ENCODE measurements around the gene ALDH4A1.

DNA sequence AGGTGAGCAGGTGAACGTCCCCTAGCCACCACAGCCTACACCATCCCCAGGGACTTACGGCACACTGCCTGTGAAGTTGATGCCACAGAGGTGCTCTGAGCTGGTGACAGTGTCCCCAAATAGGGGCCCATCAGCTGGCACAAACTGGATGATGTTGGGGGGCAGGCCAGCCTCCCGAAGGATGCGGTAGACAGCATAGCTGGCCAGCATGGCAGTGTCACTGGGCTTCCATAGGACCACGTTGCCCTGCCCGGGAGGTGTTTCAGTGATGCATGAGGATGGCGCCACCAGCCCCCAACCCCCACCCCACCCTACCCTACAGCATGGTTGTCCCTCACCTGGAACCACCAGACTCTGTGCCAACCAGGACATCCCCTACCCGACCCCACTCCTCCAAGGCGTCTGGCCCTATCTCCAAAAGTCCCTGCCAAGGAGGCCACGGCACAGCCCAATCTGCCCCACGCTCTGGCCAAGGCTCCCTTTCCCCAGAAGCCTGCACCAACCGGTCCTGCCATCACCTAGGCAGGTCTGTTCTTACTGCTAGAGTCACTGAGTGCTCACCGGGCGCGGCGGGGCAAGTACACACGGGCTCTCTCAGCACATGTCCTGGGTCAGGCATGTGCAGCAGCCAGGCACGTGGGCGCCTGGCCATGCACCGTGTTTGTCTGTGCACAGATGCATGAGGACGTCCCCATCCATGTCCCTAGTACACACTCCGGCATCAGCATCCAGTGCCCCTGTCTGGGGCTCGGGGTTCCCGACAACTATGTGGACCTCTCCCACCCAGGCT is 20.5 kb downstream of the ALDH4A1 start:
- TF ChIP-seq CREM (IDR thresholded peaks at IDR 0.05; ENCODE audit: low read depth), result no peak
- TF ChIP-seq, protein P1, sequence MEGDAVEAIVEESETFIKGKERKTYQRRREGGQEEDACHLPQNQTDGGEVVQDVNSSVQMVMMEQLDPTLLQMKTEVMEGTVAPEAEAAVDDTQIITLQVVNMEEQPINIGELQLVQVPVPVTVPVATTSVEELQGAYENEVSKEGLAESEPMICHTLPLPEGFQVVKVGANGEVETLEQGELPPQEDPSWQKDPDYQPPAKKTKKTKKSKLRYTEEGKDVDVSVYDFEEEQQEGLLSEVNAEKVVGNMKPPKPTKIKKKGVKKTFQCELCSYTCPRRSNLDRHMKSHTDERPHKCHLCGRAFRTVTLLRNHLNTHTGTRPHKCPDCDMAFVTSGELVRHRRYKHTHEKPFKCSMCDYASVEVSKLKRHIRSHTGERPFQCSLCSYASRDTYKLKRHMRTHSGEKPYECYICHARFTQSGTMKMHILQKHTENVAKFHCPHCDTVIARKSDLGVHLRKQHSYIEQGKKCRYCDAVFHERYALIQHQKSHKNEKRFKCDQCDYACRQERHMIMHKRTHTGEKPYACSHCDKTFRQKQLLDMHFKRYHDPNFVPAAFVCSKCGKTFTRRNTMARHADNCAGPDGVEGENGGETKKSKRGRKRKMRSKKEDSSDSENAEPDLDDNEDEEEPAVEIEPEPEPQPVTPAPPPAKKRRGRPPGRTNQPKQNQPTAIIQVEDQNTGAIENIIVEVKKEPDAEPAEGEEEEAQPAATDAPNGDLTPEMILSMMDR (IDR thresholded peaks at IDR 0.05 in 2 of 3, conservative IDR thresholded peaks at IDR 0.05 in 1 of 3; ENCODE audit: control insufficient read depth in 2 of 3, extremely low read depth in 1 of 3, insufficient read depth in 1 of 3, low read depth in 3 of 3, low read length in 3 of 3), result no peak
